ENCODE measurements around the gene VWA8.

DNA sequence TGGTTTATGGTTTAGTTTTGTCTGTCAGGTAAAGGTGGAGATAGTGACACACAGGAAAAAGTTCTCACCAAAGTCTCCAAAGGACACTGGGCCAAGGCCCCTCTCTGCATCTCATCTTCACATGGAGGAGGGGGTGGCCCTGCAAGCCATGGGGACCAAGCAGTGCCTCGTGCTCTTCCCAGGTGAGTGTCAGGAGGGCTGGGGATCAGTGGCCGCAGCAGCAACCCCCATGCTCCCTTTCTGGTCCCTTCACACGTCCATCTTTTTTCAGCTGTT, 415.5 kb downstream of the VWA8 start:
- TF ChIP-seq, protein P1, sequence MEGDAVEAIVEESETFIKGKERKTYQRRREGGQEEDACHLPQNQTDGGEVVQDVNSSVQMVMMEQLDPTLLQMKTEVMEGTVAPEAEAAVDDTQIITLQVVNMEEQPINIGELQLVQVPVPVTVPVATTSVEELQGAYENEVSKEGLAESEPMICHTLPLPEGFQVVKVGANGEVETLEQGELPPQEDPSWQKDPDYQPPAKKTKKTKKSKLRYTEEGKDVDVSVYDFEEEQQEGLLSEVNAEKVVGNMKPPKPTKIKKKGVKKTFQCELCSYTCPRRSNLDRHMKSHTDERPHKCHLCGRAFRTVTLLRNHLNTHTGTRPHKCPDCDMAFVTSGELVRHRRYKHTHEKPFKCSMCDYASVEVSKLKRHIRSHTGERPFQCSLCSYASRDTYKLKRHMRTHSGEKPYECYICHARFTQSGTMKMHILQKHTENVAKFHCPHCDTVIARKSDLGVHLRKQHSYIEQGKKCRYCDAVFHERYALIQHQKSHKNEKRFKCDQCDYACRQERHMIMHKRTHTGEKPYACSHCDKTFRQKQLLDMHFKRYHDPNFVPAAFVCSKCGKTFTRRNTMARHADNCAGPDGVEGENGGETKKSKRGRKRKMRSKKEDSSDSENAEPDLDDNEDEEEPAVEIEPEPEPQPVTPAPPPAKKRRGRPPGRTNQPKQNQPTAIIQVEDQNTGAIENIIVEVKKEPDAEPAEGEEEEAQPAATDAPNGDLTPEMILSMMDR (IDR thresholded peaks at IDR 0.05; ENCODE audit: low read length) = no peak
- no peak for TF ChIP-seq EZH2phosphoT487 (IDR thresholded peaks at IDR 0.05; ENCODE audit: low read length)
- no peak for TF ChIP-seq EZH2 (optimal IDR thresholded peaks at IDR 0.05; ENCODE audit: low read depth, low read length)
